HepG2 (cell line): Measurements from ENCODE around the gene MTIF3. TPM values are rescaled to one million over a fixed set of nuclear protein-coding genes. Genes with fewer than 3 reads are reported as not detected.

Experiments used
- ATAC-seq: fragments of 200-7000 bp; cut with Tn5 transposase; 3 replicates; pipeline ENCODE4 v1.9.1; 2020; ENCODE audit warnings: mild to moderate bottlenecking, moderate library complexity
- BruUV-seq: library from RNA; stranded (reverse); fragments of 400-500 nt; replicated peaks from 2 replicates; lab custom pipeline; 2021; lab: Mats Ljungman, UMichigan
- CTCF ChIA-PET: fragments of 300-600 bp; formaldehyde crosslinking; extraction: SDS; loops from one replicate; lab custom pipeline; 2021; ENCODE audit warnings: low total read pairs, inconsistent platforms, low intra/inter-chr PET ratio; lab: Yijun Ruan, JAX
- POLR2A ChIA-PET: fragments of 350-600 bp; sonication (Branson Sonifier 250); formaldehyde crosslinking; loops from one replicate; lab custom pipeline; 2020; ENCODE audit warnings: antibody characterized with exemption, inconsistent platforms; lab: Yijun Ruan, JAX
- DNase-seq: peaks from one replicate; pipeline ENCODE4 v3.0.0-alpha.2; 2015; ENCODE audit warnings: low spot score
- FAIRE-seq: peaks from 3 replicates; lab custom pipeline; 2011; peaks lifted over from hg19 to GRCh38; lab: Jason Lieb, UNC
- H2AFZ ChIP-seq: one replicate; pipeline ENCODE4 v1.6.1; 2011; ENCODE audit warnings: low read length, inconsistent platforms
- H3K27ac ChIP-seq: fragments of 300-600 bp; 3 replicates; pipeline ENCODE4 v1.8.0; 2011; ENCODE audit warnings: mixed run types, mild to moderate bottlenecking, mixed read lengths, low read length, inconsistent platforms; ENCODE audit not compliant: insufficient read depth; ENCODE audit errors: extremely low read length
- H3K27me3 ChIP-seq, 2 experiments: fragments of 200-600 bp in 1 of 2; 2 replicates in 1 of 2; 3 replicates in 1 of 2; pipeline versions ENCODE4 v1.6.0 to v1.8.0; 2011; ENCODE audit warnings: low read length in 2 of 2, mild to moderate bottlenecking in 2 of 2, moderate library complexity in 2 of 2, inconsistent platforms in 1 of 2; ENCODE audit not compliant: insufficient read depth in 2 of 2, control insufficient read depth in 1 of 2
- H3K36me3 ChIP-seq, 2 experiments: fragments of 200-600 bp in 1 of 2; replicated peaks in 1 of 2; 2 replicates in 1 of 2; 3 replicates in 1 of 2; pipeline versions ENCODE4 v1.5.1 to v1.8.0; 2011; ENCODE audit warnings: low read length in 2 of 2, inconsistent platforms in 1 of 2; ENCODE audit not compliant: insufficient read depth in 2 of 2, control insufficient read depth in 1 of 2
- H3K4me1 ChIP-seq: 2 replicates; pipeline ENCODE4 v1.5.1; 2012; ENCODE audit warnings: low read length, inconsistent platforms; ENCODE audit not compliant: insufficient read depth
- H3K4me2 ChIP-seq: 2 replicates; pipeline ENCODE4 v1.6.0; 2011; ENCODE audit warnings: low read depth, low read length, inconsistent platforms
- H3K4me3 ChIP-seq, 3 experiments: fragments of 200-600 bp in 1 of 3; sonication (generic), shearing (Covaris generic) in 1 of 3; replicated peaks in 1 of 3; 2 replicates each; pipeline ENCODE4 v1.5.1; 2011 to 2016; ENCODE audit warnings: low read length in 3 of 3, inconsistent platforms in 2 of 3, low read depth in 2 of 3, mild to moderate bottlenecking in 2 of 3, control low read depth in 1 of 3, mixed read lengths in 1 of 3; ENCODE audit not compliant: insufficient read depth in 1 of 3
- H3K79me2 ChIP-seq: one replicate; pipeline ENCODE4 v1.6.1; 2011; ENCODE audit warnings: low read length, inconsistent platforms; ENCODE audit not compliant: insufficient read depth
- H3K9ac ChIP-seq: 2 replicates; pipeline ENCODE4 v1.6.0; 2011; ENCODE audit warnings: mild to moderate bottlenecking, low read depth, low read length, inconsistent platforms; ENCODE audit not compliant: insufficient read depth
- H3K9me3 ChIP-seq: 2 replicates; pipeline ENCODE4 v1.5.1; 2012; ENCODE audit warnings: mild to moderate bottlenecking, low read length
- H4K20me1 ChIP-seq: 2 replicates; pipeline ENCODE4 v1.6.0; 2011; ENCODE audit warnings: inconsistent platforms, mild to moderate bottlenecking, low read length, moderate library complexity; ENCODE audit not compliant: insufficient read depth
- HDAC2 ChIP-seq: sonication (generic); formaldehyde crosslinking; IDR thresholded peaks from 2 replicates; pipeline ENCODE4 v1.4.0; 2020; ENCODE audit warnings: missing genetic modification reagents
- NFYC ChIP-seq: IDR thresholded peaks from 2 replicates; pipeline ENCODE4 v1.6.1; 2016; ENCODE audit warnings: missing genetic modification reagents, missing compliant biosample characterization
- RAD51 ChIP-seq: fragments of 450-650 bp; IDR thresholded peaks from 2 replicates; pipeline ENCODE4 v1.6.1; 2016; ENCODE audit warnings: borderline replicate concordance
- ZBTB4 ChIP-seq: sonication (generic); formaldehyde crosslinking; IDR thresholded peaks from 2 replicates; pipeline ENCODE4 v1.4.0; 2020; ENCODE audit warnings: missing genetic modification reagents, mild to moderate bottlenecking, borderline replicate concordance
- ZNF329 ChIP-seq: sonication (generic); formaldehyde crosslinking; IDR thresholded peaks from 2 replicates; pipeline ENCODE4 v1.9.0; 2021; ENCODE audit warnings: low read depth, mild to moderate bottlenecking, missing genetic modification reagents
- ZNF407 ChIP-seq: sonication (generic); formaldehyde crosslinking; IDR thresholded peaks from one replicate; pipeline ENCODE4 v1.5.1; 2020; ENCODE audit warnings: mild to moderate bottlenecking, missing genetic modification reagents; ENCODE audit errors: not compliant biosample characterization
- ZNF674 ChIP-seq: sonication (generic); formaldehyde crosslinking; IDR thresholded peaks from 2 replicates; pipeline ENCODE4 v1.5.0; 2020; ENCODE audit warnings: low read depth, mild to moderate bottlenecking, missing genetic modification reagents
- WGBS: methylation state at CpG from one replicate; pipeline ENCODE4 v1.1.6; 2017; ENCODE audit warnings: low lambda C conversion rate; 5-methylcytosine and 5-hydroxymethylcytosine counted together
- in situ Hi-C: cut with HindIII; loops from 2 replicates; pipeline ENCODE4 v1.10.0; 2017; ENCODE audit warnings: low pct_unique_long_range_greater_than_20kb; ENCODE audit not compliant: extremely low pct_ligation_motif_present
- intact Hi-C: fragments of 100-400 bp; cut with micrococcal nuclease; formaldehyde crosslinking; loops from one replicate; pipeline ENCODE4 v1.10.0; 2022; ENCODE audit not compliant: unreplicated experiment
- polyA plus RNA-seq, 8 experiments: library from polyadenylated mRNA; depleted of rRNA in 3 of 8; stranded (reverse) in 7 of 8; unstranded in 1 of 8; fragments of >200 nt; fragmentation: Illumina TruSeq in 4 of 8; extraction: Trizol in 4 of 8; gene quantifications; 2 replicates each; pipeline versions ENCODE4 v1.2.1 to v1.2.3, GENCODE V29; 2011 to 2016; ENCODE audit warnings: low read depth in 4 of 8, missing spikeins in 1 of 8, mixed read lengths in 1 of 8; ENCODE audit not compliant: insufficient read depth in 1 of 8
- total RNA-seq, 5 experiments: library from RNA; depleted of rRNA; stranded (reverse); fragments of >200 nt; fragmentation: Illumina TruSeq; extraction: Trizol; gene quantifications; 2 replicates each; pipeline ENCODE4 v1.2.3, GENCODE V29; 2016; ENCODE audit warnings: low read depth in 1 of 5

MTIF3 gene
- total and polyA plus RNA-seq, 2 of the 13 experiments (the other 11 are each of a cell fraction or from before 2014, with no cell fraction given), result 33.7 to 40.6 TPM

- TF ChIP-seq ZBTB4 (CRISPR knock-in tag) (no peak), HDAC2 (peak; percentile 25; the same call in 1 of the 2 replicates)
These were observed 24.3 kb downstream of the MTIF3 start (continued) for GRCh38 chr13:27425918-27426630.

GRCh38 chr13:27425158-27425917, 25.0 kb downstream of the MTIF3 start:
- in situ Hi-C loops, result no loop called here
- peak overlapping the region; percentile 80 for H3K4me2 ChIP-seq
- peak; percentile 47 for ATAC-seq
- 0 out of 2 replicates have a peak, but pooled peaks have one; percentile 16 for TF ChIP-seq ZNF674 (CRISPR knock-in tag)
- TF ChIP-seq NFYC (CRISPR knock-in tag), result no peak
- no peak for TF ChIP-seq RAD51
- no peak for TF ChIP-seq ZNF407 (CRISPR knock-in tag)
- no peak for TF ChIP-seq ZNF329

More at GRCh38 chr13:27425158-27425917, 25.0 kb downstream of the MTIF3 start:
- Histone ChIP-seq H3K4me1 (peaks cover 51% of the 10 kb centered on the region), H3K9ac (peak overlapping the region; percentile 79), H3K4me3 (peak overlapping the region; percentile 46 to 74 (median 56); a peak in 5 of 6 replicates), H3K27me3 (no peaks in the 10 kb centered on the region), H4K20me1 (no peaks in the 10 kb centered on the region), H3K9me3 (no peaks in the 10 kb centered on the region), H3K79me2 (peaks cover 27% of the 10 kb centered on the region), H3K36me3 (peaks cover 9 to 30% of the 10 kb centered on the region in 2 experiments; a peak in 4 of 5 replicates), H2AFZ (no peak overlapping the region), H3K27ac (peak overlapping the region; percentile 77)
- 66% methylated on average over 12 of the region's 13 CpGs for WGBS
- ChIA-PET POLR2A (interaction anchor here (0.6 to 3.4 kb wide), 10 partner anchors 9 to 52 kb away, joined by 3 to 38 read pairs (median 6); partner anchors contain the start of gene MTIF3), CTCF (interaction anchor here (0.7 to 2.0 kb wide), 5 partner anchors 19 to 63 kb away, joined by 3 to 8 read pairs (median 7); no protein-coding TSS in a partner anchor)
- no peak for DNase-seq
- no TSS peak for BruUV-seq
- FAIRE-seq, result no peak
- intact Hi-C loops, result loop anchor here (2.0 kb wide), 2 partner anchors 25 to 51 kb away; partner anchors contain the start of gene MTIF3
